Panc1 (cell line): Measurements from ENCODE around the gene LSM5. TPM values are rescaled to one million over a fixed set of nuclear protein-coding genes. Genes with fewer than 3 reads are reported as not detected.

Experiments
- ATAC-seq: fragments of 200-7000 bp; cut with Tn5 transposase; 2 replicates; pipeline ENCODE4 v1.9.1; 2020; ENCODE audit warnings: mild to moderate bottlenecking, moderate library complexity
- BruUV-seq: library from RNA; stranded (reverse); fragments of 400-500 nt; replicated peaks from 2 replicates; lab custom pipeline; 2021; lab: Mats Ljungman, UMichigan
- CTCF ChIA-PET: fragments of 300-600 bp; sonication (Branson Sonifier 250); formaldehyde crosslinking; loops from one replicate; lab custom pipeline; 2022; ENCODE audit warnings: antibody characterized with exemption; lab: Charles Lee
- POLR2A ChIA-PET: fragments of 300-600 bp; sonication (Branson Sonifier 250); formaldehyde crosslinking; loops from one replicate; lab custom pipeline; 2022; ENCODE audit warnings: antibody characterized with exemption; lab: Charles Lee
- DNase-seq: peaks from one replicate; pipeline ENCODE4 v3.0.0-alpha.2; 2010; ENCODE audit warnings: low read depth, low spot score
- H3K27ac ChIP-seq: 2 replicates; pipeline ENCODE4 v1.5.1; 2011; ENCODE audit warnings: mild to moderate bottlenecking, low read length, inconsistent platforms
- H3K27me3 ChIP-seq: fragments of 200-500 bp; sonication (Bioruptor generic); 2 replicates; pipeline ENCODE4 v1.6.0; 2014; ENCODE audit warnings: low read length, inconsistent platforms; ENCODE audit not compliant: control insufficient read depth, insufficient read depth
- H3K36me3 ChIP-seq: fragments of 200-500 bp; sonication (Bioruptor generic); 2 replicates; pipeline ENCODE4 v1.5.1; 2014; ENCODE audit warnings: inconsistent platforms, mild to moderate bottlenecking, low read length, moderate library complexity; ENCODE audit not compliant: control insufficient read depth, insufficient read depth
- H3K4me1 ChIP-seq: 2 replicates; pipeline ENCODE4 v1.5.1; 2011; ENCODE audit warnings: inconsistent platforms, mild to moderate bottlenecking, low read length, moderate library complexity; ENCODE audit not compliant: control insufficient read depth, insufficient read depth
- H3K4me3 ChIP-seq, 2 experiments: 2 replicates each; pipeline ENCODE4 v1.5.1; 2011 to 2012; ENCODE audit warnings: low read depth in 2 of 2, low read length in 2 of 2, mild to moderate bottlenecking in 2 of 2, inconsistent platforms in 1 of 2, moderate library complexity in 1 of 2
- H3K9me3 ChIP-seq: fragments of 200-500 bp; sonication (Bioruptor generic); 2 replicates; pipeline ENCODE4 v1.5.1; 2014; ENCODE audit warnings: low read depth, mild to moderate bottlenecking, inconsistent platforms, low read length, moderate library complexity; ENCODE audit not compliant: control insufficient read depth, insufficient read depth
- POLR2AphosphoS5 ChIP-seq: IDR thresholded peaks from 2 replicates; pipeline ENCODE4 v1.6.1; 2012; ENCODE audit warnings: mild to moderate bottlenecking, low read depth, low read length, moderate library complexity
- SIN3A ChIP-seq: IDR thresholded peaks from 2 replicates; pipeline ENCODE4 v1.6.1; 2012; ENCODE audit warnings: low read depth, mild to moderate bottlenecking, low read length, moderate library complexity, borderline replicate concordance; ENCODE audit not compliant: insufficient read depth
- TCF7L2 ChIP-seq: IDR thresholded peaks from 2 replicates; pipeline ENCODE4 v1.6.1; 2011; ENCODE audit warnings: mild to moderate bottlenecking, low read depth, low read length, inconsistent platforms
- in situ Hi-C: cut with HindIII; loops from 2 replicates; pipeline ENCODE4 v1.10.0; 2016; ENCODE audit warnings: low sequenced_read_pairs, low pct_unique_long_range_greater_than_20kb
- intact Hi-C: fragments of 100-400 bp; cut with micrococcal nuclease; formaldehyde crosslinking; loops from one replicate; pipeline ENCODE4 v1.10.0; 2022; ENCODE audit not compliant: unreplicated experiment
- total RNA-seq: library from RNA; stranded (reverse); gene quantifications from one replicate; pipeline ENCODE4 v1.2.1, GENCODE V29; 2021; ENCODE audit not compliant: unreplicated experiment
- TF ChIP-seq, protein P1 (sequence below): fragments of 450-650 bp; IDR thresholded peaks from 2 replicates; pipeline ENCODE4 v1.5.1; 2017; ENCODE audit warnings: mild to moderate bottlenecking
- TF ChIP-seq, protein P2 (sequence below), 2 experiments: IDR thresholded peaks; 2 replicates each; pipeline ENCODE4 v1.6.1; 2011 to 2012; ENCODE audit warnings: low read depth in 2 of 2, control low read depth in 1 of 2, low read length in 1 of 2, mild to moderate bottlenecking in 1 of 2, moderate library complexity in 1 of 2; ENCODE audit not compliant: insufficient read depth in 1 of 2

Gene LSM5
- total RNA-seq, 1 experiment from 2014 or later: 109 TPM

DNA sequence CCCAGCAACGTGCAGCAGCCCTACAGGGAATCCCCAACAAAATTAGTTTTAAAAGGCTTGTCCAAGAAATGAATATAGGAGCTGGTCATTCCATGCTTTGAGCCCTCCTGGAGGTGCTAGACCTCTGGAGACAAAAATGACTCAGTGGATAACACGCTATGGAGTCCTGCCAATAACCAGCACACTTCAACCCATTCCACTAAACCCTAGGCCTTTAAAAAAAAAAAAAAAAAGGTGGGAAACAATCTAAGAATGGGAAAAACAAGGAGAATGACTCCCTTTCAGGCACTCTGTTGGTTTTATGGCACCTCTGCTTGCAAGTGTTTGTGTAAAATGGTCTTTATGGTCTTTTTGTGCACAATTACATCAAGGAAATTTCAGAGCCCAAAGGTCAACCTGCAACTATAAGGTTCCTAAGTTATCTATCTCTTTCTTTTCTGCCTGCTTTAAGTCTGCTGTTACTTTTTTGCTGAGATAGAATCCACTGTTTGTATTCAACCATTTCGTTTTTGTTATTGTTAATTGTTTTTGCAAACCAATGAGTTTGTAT, 26.4 kb upstream of the LSM5 start:
- TF ChIP-seq TCF7L2 (no peak), POLR2AphosphoS5 (no peak), SIN3A (no peak)
- TF ChIP-seq, protein P1, sequence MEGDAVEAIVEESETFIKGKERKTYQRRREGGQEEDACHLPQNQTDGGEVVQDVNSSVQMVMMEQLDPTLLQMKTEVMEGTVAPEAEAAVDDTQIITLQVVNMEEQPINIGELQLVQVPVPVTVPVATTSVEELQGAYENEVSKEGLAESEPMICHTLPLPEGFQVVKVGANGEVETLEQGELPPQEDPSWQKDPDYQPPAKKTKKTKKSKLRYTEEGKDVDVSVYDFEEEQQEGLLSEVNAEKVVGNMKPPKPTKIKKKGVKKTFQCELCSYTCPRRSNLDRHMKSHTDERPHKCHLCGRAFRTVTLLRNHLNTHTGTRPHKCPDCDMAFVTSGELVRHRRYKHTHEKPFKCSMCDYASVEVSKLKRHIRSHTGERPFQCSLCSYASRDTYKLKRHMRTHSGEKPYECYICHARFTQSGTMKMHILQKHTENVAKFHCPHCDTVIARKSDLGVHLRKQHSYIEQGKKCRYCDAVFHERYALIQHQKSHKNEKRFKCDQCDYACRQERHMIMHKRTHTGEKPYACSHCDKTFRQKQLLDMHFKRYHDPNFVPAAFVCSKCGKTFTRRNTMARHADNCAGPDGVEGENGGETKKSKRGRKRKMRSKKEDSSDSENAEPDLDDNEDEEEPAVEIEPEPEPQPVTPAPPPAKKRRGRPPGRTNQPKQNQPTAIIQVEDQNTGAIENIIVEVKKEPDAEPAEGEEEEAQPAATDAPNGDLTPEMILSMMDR: no peak
- TF ChIP-seq, protein P2, sequence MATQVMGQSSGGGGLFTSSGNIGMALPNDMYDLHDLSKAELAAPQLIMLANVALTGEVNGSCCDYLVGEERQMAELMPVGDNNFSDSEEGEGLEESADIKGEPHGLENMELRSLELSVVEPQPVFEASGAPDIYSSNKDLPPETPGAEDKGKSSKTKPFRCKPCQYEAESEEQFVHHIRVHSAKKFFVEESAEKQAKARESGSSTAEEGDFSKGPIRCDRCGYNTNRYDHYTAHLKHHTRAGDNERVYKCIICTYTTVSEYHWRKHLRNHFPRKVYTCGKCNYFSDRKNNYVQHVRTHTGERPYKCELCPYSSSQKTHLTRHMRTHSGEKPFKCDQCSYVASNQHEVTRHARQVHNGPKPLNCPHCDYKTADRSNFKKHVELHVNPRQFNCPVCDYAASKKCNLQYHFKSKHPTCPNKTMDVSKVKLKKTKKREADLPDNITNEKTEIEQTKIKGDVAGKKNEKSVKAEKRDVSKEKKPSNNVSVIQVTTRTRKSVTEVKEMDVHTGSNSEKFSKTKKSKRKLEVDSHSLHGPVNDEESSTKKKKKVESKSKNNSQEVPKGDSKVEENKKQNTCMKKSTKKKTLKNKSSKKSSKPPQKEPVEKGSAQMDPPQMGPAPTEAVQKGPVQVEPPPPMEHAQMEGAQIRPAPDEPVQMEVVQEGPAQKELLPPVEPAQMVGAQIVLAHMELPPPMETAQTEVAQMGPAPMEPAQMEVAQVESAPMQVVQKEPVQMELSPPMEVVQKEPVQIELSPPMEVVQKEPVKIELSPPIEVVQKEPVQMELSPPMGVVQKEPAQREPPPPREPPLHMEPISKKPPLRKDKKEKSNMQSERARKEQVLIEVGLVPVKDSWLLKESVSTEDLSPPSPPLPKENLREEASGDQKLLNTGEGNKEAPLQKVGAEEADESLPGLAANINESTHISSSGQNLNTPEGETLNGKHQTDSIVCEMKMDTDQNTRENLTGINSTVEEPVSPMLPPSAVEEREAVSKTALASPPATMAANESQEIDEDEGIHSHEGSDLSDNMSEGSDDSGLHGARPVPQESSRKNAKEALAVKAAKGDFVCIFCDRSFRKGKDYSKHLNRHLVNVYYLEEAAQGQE (IDR thresholded peaks at IDR 0.05; ENCODE audit: insufficient read depth in 1 of 2, low read depth in 2 of 2, low read length in 1 of 2): no peak
- Histone ChIP-seq H3K4me3 (no peak overlapping the region), H3K36me3 (no peaks in the 10 kb centered on the region), H3K4me1 (no peaks in the 10 kb centered on the region), H3K27me3 (no peaks in the 10 kb centered on the region), H3K9me3 (peaks cover 48% of the 10 kb centered on the region), H3K27ac (no peak overlapping the region)
- ChIA-PET POLR2A (interaction anchor here (0.6 kb wide), 1 partner anchor 8 kb away, joined by 5 read pairs; no protein-coding TSS in a partner anchor), CTCF (no interaction called here)
- ATAC-seq (no peak), DNase-seq (no peak)
- intact Hi-C loops: no loop called here
- in situ Hi-C loops: no loop called here
- no TSS peak for BruUV-seq

DNA sequence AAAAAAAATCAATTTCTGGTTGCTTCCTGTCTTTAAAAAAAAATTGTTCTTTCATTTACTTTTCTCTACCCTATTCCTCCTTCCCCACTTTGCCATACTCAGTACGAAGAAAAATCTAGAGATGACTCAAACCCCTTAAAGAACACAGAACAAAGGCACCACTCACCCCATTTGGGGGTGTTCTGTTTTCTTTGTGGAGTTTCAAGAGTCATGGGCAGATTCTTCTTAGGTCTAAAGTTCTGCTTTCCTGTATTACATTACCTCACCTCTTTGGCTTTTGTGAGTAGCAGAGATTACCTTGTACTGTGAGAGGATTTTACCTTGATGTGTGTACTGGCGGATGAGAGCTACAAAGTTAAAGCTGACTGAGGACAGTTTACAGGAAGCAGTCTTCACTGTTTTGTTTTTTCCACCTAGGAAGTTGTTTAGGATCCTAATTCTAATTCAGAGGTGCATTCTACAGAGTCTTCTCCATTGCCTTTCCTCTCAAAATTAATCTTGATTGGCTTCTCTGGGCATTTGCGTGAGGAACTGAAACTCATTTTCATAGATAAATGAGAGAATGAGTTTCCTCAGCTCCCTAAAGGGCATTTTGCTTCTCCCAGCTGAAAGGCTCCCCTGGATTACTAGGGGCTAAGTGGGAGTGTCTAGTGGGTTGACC, 25.8 kb upstream of the LSM5 start:
- BruUV-seq: no TSS peak
- in situ Hi-C loops (no loop called here), intact Hi-C loops (no loop called here)
- Histone ChIP-seq H3K27ac (no peak overlapping the region), H3K4me3 (no peak overlapping the region), H3K36me3 (no peaks in the 10 kb centered on the region), H3K9me3 (peaks cover 48% of the 10 kb centered on the region), H3K27me3 (no peaks in the 10 kb centered on the region), H3K4me1 (no peaks in the 10 kb centered on the region)
- ChIA-PET POLR2A (interaction anchor here (0.6 kb wide), 1 partner anchor 9 kb away, joined by 5 read pairs; no protein-coding TSS in a partner anchor), CTCF (no interaction called here)
- DNase-seq (no peak), ATAC-seq (no peak)
- TF ChIP-seq POLR2AphosphoS5: no peak
- TF ChIP-seq, protein P2 (IDR thresholded peaks at IDR 0.05; ENCODE audit: insufficient read depth in 1 of 2, low read depth in 2 of 2, low read length in 1 of 2): no peak
- TF ChIP-seq, protein P1: no peak
- TF ChIP-seq TCF7L2: no peak
- TF ChIP-seq SIN3A: no peak
